GM12875 (cell line): ENCODE data around the gene MYO7A.

Experiments used
- H3K4me3 ChIP-seq: one replicate; pipeline ENCODE4 v1.5.1; 2011; ENCODE audit warnings: low read depth, low read length, control low read depth
- TF ChIP-seq, protein P1 (sequence below): IDR thresholded peaks from 2 replicates; pipeline ENCODE4 v1.5.1; 2011; ENCODE audit warnings: low read depth, mild to moderate bottlenecking, control low read depth, inconsistent platforms, low read length, moderate library complexity, borderline replicate concordance; ENCODE audit not compliant: insufficient read depth

The MYO7A gene

DNA sequence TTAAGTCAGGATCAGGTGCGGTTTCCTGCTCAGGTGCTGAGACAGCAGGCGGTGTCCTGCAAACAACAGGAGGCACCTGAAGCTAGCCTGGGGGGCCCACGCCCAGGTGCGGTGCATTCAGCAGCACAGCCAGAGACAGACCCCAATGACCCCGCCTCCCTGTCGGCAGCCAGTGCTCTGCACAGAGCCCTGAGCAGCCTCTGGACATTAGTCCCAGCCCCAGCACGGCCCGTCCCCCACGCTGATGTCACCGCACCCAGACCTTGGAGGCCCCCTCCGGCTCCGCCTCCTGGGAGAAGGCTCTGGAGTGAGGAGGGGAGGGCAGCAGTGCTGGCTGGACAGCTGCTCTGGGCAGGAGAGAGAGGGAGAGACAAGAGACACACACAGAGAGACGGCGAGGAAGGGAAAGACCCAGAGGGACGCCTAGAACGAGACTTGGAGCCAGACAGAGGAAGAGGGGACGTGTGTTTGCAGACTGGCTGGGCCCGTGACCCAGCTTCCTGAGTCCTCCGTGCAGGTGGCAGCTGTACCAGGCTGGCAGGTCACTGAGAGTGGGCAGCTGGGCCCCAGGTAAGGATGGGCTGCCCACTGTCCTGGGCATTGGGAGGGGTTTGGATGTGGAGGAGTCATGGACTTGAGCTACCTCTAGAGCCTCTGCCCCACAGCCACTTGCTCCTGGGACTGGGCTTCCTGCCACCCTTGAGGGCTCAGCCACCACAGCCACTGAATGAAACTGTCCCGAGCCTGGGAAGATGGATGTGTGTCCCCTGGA, at the start of gene MYO7A:
TSS of gene MYO7A (plus strand) at position 327 of the 772 bp plus-strand sequence. CDS start 2,389 bp downstream, outside the sequence.
- H3K4me3 ChIP-seq = peak within 1 kb of the TSS; percentile 17
- TF ChIP-seq, protein P1, sequence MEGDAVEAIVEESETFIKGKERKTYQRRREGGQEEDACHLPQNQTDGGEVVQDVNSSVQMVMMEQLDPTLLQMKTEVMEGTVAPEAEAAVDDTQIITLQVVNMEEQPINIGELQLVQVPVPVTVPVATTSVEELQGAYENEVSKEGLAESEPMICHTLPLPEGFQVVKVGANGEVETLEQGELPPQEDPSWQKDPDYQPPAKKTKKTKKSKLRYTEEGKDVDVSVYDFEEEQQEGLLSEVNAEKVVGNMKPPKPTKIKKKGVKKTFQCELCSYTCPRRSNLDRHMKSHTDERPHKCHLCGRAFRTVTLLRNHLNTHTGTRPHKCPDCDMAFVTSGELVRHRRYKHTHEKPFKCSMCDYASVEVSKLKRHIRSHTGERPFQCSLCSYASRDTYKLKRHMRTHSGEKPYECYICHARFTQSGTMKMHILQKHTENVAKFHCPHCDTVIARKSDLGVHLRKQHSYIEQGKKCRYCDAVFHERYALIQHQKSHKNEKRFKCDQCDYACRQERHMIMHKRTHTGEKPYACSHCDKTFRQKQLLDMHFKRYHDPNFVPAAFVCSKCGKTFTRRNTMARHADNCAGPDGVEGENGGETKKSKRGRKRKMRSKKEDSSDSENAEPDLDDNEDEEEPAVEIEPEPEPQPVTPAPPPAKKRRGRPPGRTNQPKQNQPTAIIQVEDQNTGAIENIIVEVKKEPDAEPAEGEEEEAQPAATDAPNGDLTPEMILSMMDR = no peak

DNA sequence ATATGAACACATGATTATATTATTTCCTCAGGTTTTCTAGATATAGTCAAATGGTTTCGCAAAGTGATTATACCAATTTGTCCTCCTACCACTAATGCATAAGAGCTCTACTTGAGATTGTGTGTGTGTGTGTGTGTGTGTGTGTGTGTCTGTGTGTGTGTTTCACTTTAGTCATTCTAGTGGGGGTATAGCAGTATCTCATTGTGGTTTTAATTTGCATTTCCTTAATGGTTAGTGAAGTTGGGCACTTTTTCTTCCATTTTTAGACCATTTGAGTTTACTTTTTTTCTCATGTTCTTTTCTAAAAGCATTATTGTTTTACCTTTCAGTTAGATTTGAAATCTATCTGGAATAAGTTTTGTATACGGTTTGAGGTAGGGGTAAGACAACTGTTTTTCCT, 48.4 kb upstream of the MYO7A start:
- no peak overlapping the region for H3K4me3 ChIP-seq
- TF ChIP-seq, protein P1 = no peak

GRCh38 chr11:77080643-77081210, 47.3 kb upstream of the MYO7A start:
- TF ChIP-seq, protein P1 = no peak
- H3K4me3 ChIP-seq = no peak overlapping the region

GRCh38 chr11:77081381-77081851, 46.6 kb upstream of the MYO7A start:
- no peak overlapping the region for H3K4me3 ChIP-seq
- TF ChIP-seq, protein P1 = no peak

GRCh38 chr11:77081976-77082836, 45.8 kb upstream of the MYO7A start:
- TF ChIP-seq, protein P1 = no peak
- no peak overlapping the region for H3K4me3 ChIP-seq

GRCh38 chr11:77082838-77083565, 45.0 kb upstream of the MYO7A start:
- H3K4me3 ChIP-seq = no peak overlapping the region

More at GRCh38 chr11:77082838-77083565, 45.0 kb upstream of the MYO7A start:
- TF ChIP-seq, protein P1 = no peak
